Activated B cell treated with CpG ODN at 0.5 μM for 24 hours (primary cell): ENCODE data around the gene KRT86. TPM values are rescaled to one million over a fixed set of nuclear protein-coding genes. Genes with fewer than 3 reads are reported as not detected.

Experiments
- ATAC-seq: fragments of 200-7000 bp; cut with Tn5 transposase; one replicate; pipeline ENCODE4 v1.10.0; 2021; ENCODE audit warnings: low read depth, mild to moderate bottlenecking, moderate library complexity
- CTCF ChIA-PET: fragments of 350-600 bp; sonication (Branson Sonifier 250); formaldehyde crosslinking; loops from one replicate; lab custom pipeline; 2021; ENCODE audit warnings: antibody characterized with exemption; lab: Charles Lee
- POLR2A ChIA-PET: fragments of 350-600 bp; sonication (Branson Sonifier 250); formaldehyde crosslinking; loops from one replicate; lab custom pipeline; 2021; ENCODE audit warnings: antibody characterized with exemption; lab: Charles Lee
- DNase-seq: peaks from one replicate; pipeline ENCODE4 v3.0.0; 2022
- H3K27ac Mint-ChIP-seq: one replicate; pipeline ENCODE4 v1.8.0; 2020; ENCODE audit warnings: mixed read lengths
- H3K27me3 Mint-ChIP-seq: one replicate; pipeline ENCODE4 v1.8.0; 2021; ENCODE audit warnings: mixed read lengths
- H3K36me3 Mint-ChIP-seq: one replicate; pipeline ENCODE4 v1.8.0; 2021; ENCODE audit warnings: low read depth, mixed read lengths
- H3K4me1 Mint-ChIP-seq: one replicate; pipeline ENCODE4 v1.8.0; 2021; ENCODE audit warnings: mixed read lengths
- H3K4me3 Mint-ChIP-seq: one replicate; pipeline ENCODE4 v1.8.0; 2020; ENCODE audit warnings: mild to moderate bottlenecking, mixed read lengths
- H3K9me3 Mint-ChIP-seq: one replicate; pipeline ENCODE4 v1.8.0; 2020; ENCODE audit warnings: mixed read lengths
- intact Hi-C: fragments of 100-400 bp; cut with micrococcal nuclease; formaldehyde crosslinking; loops from one replicate; pipeline ENCODE4 v1.15.1; 2024
- total RNA-seq: library from RNA; stranded (reverse); gene quantifications from 2 replicates; pipeline ENCODE4 v1.2.3, GENCODE V29; 2022
- TF ChIP-seq, protein P1 (sequence below): fragments of 200-600 bp; IDR thresholded peaks from one replicate; pipeline ENCODE4 v1.8.0; 2022; ENCODE audit warnings: antibody characterized with exemption, mild to moderate bottlenecking

The KRT86 gene
- total RNA-seq, 1 donor from 2014 or later: not detected

- Mint-ChIP-seq H3K9me3 (no peaks in the 10 kb centered on the region), H3K4me1 (no peaks in the 10 kb centered on the region), H3K27me3 (peaks cover 38% of the 10 kb centered on the region), H3K36me3 (no peaks in the 10 kb centered on the region), H3K4me3 (no peak overlapping the region), H3K27ac (no peak overlapping the region)
- CTCF ChIA-PET: no interaction called here
- ATAC-seq: no peak
- intact Hi-C loops: no loop called here
- TF ChIP-seq, protein P1, sequence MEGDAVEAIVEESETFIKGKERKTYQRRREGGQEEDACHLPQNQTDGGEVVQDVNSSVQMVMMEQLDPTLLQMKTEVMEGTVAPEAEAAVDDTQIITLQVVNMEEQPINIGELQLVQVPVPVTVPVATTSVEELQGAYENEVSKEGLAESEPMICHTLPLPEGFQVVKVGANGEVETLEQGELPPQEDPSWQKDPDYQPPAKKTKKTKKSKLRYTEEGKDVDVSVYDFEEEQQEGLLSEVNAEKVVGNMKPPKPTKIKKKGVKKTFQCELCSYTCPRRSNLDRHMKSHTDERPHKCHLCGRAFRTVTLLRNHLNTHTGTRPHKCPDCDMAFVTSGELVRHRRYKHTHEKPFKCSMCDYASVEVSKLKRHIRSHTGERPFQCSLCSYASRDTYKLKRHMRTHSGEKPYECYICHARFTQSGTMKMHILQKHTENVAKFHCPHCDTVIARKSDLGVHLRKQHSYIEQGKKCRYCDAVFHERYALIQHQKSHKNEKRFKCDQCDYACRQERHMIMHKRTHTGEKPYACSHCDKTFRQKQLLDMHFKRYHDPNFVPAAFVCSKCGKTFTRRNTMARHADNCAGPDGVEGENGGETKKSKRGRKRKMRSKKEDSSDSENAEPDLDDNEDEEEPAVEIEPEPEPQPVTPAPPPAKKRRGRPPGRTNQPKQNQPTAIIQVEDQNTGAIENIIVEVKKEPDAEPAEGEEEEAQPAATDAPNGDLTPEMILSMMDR: no peak
- POLR2A ChIA-PET: no interaction called here
- no peak for DNase-seq
These were observed 39.3 kb upstream of the KRT86 start for GRCh38 chr12:52235001-52235764.

- TF ChIP-seq, protein P1: no peak
- ATAC-seq (no peak), DNase-seq (no peak)
- Mint-ChIP-seq H3K27ac (no peak overlapping the region), H3K4me1 (no peaks in the 10 kb centered on the region), H3K9me3 (no peaks in the 10 kb centered on the region), H3K4me3 (no peak overlapping the region), H3K27me3 (peaks cover 33% of the 10 kb centered on the region), H3K36me3 (no peaks in the 10 kb centered on the region)
- POLR2A ChIA-PET: interaction anchor here (0.7 kb wide), 1 partner anchor 39 kb away, joined by 8 read pairs; the partner anchor contains the start of gene KRT86
- intact Hi-C loops: no loop called here
- CTCF ChIA-PET: no interaction called here
These were observed 38.6 kb upstream of the KRT86 start for GRCh38 chr12:52235822-52236361.

DNA sequence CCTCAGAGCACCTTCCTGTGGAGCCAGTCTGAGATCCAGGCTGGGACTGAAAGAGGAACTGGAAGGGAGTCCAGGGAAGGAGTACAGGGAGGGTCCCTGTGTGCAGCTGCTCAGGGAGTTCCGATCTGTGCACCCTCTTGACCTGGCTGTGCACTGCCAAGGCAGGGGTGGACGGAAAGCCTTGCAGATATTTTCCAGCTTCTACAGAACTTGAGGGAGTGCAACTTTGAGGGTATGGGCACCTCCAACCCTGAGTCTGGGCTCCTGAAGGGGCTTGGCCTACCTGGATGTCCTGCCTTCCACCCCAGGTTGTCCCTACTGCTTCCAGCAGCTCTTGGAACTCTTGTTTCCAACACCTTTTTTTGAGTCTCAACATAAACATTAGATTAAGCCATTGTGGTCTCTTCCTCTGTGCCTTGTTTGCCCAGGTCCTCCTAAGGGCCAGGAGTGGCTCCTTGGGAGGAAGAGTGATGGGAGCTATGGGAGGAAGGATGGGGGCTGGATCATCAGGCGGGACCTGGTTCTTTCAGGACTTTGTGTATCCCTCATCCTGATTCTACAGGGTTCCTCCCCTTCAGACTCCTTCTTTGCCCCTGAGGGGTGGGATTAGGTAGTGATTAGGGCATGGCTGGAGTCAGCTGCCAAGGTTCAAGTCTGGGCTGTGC is 37.9 kb upstream of the KRT86 start:
- intact Hi-C loops: no loop called here
- TF ChIP-seq, protein P1: no peak
- H3K27me3 Mint-ChIP-seq: peaks cover 28% of the 10 kb centered on the region
- ChIA-PET CTCF (no interaction called here), POLR2A (interaction anchor here (0.7 kb wide), 1 partner anchor 38 kb away, joined by 8 read pairs; the partner anchor contains the start of gene KRT86)
- no peak for DNase-seq
- H3K4me3 Mint-ChIP-seq: no peak overlapping the region
- H3K4me1 Mint-ChIP-seq: no peaks in the 10 kb centered on the region
- H3K27ac Mint-ChIP-seq: no peak overlapping the region
- ATAC-seq: no peak
- no peaks in the 10 kb centered on the region for H3K36me3 Mint-ChIP-seq
- no peaks in the 10 kb centered on the region for H3K9me3 Mint-ChIP-seq

- CTCF ChIA-PET: no interaction called here
- Mint-ChIP-seq H3K27ac (no peak overlapping the region), H3K27me3 (peaks cover 20% of the 10 kb centered on the region)
These were observed 36.1 kb upstream of the KRT86 start for GRCh38 chr12:52238207-52238840.

More at GRCh38 chr12:52238207-52238840, 36.1 kb upstream of the KRT86 start:
- POLR2A ChIA-PET: no interaction called here
- Mint-ChIP-seq H3K4me3 (no peak overlapping the region), H3K36me3 (no peaks in the 10 kb centered on the region), H3K9me3 (no peaks in the 10 kb centered on the region), H3K4me1 (no peaks in the 10 kb centered on the region)
- intact Hi-C loops: no loop called here
- ATAC-seq (no peak), DNase-seq (no peak)
- TF ChIP-seq, protein P1: no peak
